DMS 273 (cell line): ENCODE results near the gene GASK1B.

Experiments used
- DNase-seq: peaks from one replicate; lab custom pipeline; 2025; ENCODE audit not compliant: unreplicated experiment; lab: John Stamatoyannopoulos, UW

Gene GASK1B

DNA sequence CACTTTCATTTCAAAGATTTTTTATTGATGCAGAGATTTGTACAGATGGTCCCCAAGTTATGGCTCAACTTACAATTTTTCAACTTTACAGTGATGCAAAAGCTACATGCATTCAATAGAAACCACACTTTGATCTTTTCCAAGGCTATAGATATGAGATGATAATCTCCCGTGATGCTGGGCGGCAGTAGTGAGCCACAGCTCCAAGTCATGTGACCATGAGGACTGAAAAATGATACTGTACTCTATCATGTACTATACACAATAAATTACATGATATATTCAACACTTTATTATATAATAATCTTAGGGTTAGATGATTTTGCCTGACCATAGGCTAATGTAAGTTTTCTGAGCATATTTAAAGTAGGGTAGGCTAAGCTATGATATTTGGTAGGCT lies 14.0 kb upstream of the GASK1B start:
- no peak for DNase-seq

DNA sequence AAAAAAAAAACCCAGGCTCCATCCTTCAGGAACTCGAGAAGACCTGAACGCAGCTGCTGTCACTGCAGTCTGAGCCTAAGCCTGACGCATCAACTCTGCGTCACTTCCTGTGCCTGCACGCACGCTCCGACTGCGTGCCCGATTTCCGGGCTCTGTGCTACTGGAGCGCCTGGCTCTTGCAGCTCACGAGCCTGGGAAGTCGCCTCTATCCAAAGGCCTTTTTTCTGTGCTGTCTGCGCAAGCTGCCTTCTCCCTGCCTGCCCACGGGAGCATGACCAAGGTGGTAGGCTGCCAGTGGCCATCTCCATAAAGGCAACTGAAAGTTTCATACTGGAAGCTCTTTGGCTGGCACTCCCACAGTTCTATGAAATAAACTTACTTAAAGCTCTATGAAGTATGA lies 9.9 kb upstream of the GASK1B start:
- no peak for DNase-seq

DNA sequence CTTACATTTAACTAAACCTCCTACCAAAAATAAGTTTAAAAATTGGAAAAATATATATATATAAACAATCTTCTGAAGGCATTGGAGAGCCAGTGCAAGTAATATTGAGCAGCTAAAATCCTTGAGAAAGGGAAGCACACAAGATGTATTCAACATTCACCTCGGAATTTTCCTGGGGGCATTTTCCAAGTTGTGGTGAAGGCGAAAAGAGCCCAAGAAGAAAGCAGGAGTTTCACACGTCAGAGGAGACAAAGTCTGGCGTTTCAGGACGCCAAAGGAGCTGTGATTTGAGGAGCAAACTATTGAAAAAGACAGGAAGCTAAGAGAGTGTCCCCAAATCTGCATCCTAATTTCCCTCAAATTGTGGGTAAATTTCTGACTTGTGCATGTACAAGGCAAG lies 9.1 kb upstream of the GASK1B start:
- DNase-seq, result no peak

DNA sequence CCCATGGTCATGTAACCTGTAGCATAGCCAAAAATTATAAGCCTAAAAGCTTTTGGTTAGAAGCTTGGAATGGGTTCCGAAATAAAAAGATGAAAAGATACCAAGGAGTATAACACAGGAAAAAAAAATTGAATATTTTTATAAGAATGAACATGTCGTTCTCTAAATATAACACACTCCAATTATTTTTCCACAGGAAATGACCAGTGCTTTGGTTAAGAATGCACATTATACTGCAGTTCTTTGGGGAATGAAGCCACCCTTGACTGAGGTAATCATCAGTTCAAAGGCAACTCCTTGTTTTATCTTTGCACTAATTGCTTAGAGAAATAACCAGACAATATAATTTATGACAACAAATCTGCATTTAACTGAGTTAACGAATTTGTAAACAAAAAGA lies 6.6 kb upstream of the GASK1B start:
- DNase-seq, result no peak

DNA sequence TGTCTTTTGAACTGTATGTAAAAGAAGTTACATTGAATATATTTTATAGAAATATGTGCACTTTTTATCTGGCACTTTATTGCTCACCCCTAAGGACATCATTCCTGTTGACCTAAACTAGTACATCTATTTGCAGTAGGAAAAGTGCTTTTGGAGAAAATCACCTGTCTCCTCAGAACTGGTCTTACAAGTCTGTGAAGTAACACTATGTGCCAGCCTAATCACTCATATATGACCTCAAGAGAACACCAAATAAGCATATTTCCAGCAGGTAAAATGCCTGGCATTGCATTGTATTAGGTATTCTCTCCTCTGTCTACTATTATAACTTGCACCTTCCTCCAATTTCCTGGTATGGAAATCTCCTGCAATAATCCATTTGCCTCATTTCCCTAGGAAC lies 4.0 kb upstream of the GASK1B start:
- no peak for DNase-seq

DNA sequence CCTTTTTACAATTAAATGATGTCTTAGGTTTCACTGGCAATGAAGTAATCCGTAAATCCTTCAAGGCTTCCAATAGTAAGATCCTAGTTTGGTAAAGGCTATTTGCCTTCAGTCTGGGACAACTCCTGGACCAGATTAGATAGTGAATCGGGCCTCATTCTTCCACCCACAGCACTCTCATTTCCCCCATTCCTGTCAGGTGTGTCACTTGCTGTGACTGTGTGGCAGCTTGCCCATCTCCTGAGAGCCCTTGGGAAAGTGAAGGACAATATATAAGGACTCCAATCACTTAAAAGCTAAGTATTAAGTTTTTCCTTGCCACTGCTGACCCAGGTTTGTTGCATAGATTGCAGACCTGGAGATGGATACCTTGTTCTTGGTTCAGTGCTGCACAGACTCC lies 3.3 kb upstream of the GASK1B start:
- no peak for DNase-seq

DNA sequence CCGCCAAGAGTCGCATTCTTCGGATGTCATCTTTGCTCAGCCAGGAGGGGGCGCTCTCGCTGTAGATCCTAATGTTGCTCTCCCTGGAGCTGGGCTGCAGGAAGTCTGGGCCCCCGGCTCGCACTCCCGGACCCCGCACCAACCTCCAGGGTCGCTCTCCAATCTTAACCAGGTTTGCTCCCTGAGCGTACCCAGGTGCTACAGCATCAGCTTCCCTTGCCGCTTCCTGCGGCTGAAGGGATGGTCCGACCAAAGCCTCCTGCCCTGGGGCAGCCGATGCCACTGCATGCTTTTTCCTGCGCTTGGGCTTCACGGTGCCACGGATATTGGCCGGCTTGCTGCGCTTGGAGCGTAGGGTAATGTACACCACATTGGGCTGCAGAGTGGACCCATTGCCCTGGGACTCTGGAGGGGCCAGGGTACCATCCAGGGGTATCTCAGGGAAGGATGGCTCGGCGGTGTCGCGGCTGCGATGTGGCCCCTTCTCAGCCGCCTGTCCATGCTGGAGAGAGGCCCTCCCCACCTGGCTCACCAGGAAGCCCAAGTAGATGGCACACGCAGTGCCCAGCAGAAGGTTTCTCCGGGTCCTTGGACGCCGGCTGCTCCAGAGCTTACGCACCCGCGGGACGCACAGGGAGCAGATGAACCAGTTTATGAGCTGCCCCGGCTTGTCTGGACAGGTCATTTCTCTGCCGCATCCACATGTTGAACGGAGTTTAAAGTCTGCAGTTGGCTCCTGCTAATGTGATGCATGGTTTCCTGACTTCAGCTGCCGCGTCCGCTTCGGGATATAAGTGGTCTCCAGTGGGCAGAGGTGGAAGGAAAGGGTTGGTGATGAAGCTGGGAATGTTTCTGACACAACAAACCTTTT lies 1.9 kb downstream of the GASK1B start:
- DNase-seq, result peak; percentile 51

DNA sequence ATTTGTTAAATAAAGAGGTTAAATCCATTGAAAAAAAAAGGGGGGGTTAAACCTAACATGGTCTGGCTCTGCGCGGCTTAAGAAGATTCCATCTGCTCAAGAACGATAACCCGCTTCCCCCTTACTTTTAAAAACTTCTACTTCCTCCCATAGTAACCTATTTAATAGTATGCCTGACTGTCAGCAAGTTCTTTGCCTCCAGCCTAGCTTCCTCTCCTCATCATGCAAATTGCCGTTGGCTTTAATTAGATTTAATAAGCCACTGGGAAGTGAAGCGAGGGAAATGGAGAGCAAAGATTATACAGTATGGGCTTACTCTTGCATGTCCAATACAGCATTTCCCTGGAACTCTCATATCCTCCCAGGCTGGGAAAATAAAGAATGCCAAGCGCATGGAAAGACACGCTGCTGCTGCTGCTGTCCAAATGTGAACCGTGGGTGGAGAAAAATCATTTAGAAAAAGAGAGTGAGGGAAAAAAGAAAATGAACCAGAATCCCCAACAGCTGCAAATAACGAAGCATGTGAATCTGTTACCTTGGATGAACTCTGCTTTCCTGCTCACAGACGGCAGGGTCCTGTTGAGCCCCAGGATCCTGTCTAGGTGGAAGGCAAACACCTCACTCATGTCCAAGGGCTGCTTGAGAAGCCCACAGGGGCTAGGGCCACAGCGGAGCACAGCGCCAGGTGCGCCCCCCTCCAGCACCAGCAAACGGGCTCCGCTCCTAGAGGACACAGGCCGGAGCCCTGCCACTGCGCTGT lies 2.7 kb downstream of the GASK1B start:
- peak; percentile 45 for DNase-seq

DNA sequence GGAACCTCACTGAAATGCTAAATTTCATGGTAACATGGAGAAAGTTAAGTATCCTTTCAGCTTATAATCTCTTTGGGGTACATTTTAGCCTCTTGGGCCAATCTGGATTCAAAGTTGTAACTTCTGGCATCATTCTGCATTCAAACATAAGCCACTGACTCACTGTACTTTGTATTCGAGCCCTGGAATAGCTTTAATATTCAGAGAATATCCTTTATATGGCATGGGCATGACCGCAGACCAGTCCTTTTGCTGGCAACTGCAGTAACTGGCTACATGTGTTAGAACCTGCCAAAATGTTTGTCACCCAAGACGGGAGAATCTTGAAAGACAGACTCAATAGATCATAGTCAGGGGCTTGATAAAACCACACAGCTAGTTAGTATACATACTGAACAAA lies 3.3 kb downstream of the GASK1B start:
- no peak for DNase-seq

DNA sequence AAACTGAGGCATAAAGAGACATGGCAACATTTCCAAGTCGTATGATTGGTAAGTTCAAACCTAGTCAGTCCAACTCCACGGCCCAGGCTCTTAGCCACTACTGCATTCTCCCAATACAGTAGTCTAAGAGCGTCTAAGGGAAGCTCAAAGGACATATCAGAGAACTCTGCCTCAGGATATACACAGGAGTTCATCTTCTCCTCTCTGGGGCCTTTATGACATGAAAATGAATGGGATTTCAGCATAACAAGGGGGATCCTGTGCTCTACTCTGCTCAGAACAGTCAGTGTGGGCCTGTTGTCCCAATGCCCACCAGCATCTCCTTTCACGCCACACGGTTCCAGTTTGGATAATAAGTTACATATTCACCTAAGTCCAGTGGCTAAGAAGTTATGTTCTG lies 4.2 kb downstream of the GASK1B start:
- no peak for DNase-seq

DNA sequence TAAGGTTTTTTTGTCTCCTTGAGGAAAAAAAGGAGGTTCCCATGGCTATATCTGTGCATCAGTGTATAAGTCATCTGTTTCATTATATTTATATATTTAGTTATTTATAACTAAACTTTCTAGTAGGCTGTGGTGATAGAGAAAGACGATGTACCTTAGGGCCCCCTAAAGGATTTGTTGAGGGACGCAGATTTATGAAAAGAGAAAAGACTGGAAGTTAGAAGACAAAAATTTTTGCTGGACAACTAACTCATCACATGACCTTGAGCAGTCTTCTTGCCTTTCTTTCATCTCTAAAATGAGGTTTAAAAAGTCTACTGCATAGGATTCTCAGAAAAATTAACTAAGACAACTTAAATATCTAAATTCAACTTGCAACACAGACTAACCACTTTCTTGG lies 6.1 kb downstream of the GASK1B start:
- no peak for DNase-seq

DNA sequence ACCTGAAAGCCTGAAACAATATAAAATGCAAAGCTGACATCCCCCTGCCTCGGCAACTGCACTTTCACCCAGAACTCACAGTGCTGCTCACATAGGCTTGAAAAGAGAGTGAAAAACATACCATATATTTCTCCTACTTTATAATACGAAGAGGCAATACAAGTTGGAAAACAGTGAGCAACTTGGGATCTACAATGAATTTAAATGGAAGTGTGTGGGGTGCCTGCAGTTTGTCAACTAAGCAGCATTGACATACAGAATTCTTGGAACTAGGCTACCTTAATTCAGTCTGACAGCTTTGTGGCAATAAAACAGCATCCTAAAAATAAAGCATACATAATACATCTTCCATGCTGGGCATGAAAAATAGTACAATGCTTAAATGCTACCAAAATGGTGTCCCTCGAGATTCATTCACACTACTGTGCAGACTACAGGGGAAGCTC lies 8.0 kb downstream of the GASK1B start:
- no peak for DNase-seq

DNA sequence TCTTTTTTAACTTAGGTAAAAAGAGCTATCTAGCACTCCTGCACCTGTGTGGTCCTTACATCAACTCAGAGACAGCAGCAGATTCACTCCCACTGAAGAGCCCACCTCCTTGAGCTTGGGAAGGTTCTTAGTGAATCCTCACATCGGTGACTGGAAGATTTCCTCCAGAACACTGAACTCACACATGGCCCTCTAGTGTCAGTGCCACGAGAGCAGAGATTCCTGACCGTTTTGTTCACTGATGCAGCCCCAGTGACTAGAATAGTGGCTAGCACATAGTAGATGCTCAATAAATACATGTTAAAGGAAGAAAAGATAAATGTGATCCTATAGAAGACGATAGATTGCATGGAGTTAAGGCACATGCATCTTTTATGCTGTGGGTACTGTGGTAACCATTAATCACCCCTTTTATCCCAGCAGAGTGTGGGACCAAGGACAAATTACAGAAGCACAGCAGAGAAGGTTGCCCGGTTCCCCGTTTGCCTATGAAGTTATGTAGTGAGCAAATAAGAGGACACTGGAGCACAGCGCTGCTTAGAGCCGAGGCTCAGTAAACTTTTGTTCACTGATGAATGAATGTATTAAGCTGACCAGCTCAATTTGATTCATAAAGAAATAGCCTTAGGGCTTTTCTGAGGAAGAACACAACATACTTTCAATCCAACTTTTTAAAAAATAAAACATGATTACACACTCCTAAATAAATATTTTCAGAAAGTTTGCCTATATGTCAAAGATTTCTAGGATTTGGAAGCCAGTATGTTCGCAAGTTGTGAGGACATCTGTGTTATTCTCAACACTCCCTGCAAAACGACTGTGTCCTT lies 8.7 kb downstream of the GASK1B start:
- DNase-seq, result no peak

DNA sequence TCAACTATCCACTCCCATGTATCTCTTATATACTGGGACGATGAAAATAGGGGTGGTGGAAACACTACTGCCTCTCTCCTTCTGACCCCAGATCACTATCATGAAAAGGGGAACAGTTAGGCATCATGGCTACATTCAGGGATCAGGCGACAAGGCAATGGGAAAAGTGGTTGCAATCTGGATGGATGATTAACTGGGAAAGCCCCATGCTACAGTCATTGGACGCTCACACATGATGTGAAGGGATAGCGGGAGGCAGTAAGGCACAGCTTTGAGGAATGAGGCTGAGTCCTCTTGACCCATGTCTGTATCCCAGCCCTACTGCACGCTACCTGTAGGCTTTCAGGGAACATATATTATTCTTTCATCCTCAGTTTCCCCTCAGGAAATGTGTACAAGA lies 10.2 kb downstream of the GASK1B start:
- DNase-seq, result no peak

DNA sequence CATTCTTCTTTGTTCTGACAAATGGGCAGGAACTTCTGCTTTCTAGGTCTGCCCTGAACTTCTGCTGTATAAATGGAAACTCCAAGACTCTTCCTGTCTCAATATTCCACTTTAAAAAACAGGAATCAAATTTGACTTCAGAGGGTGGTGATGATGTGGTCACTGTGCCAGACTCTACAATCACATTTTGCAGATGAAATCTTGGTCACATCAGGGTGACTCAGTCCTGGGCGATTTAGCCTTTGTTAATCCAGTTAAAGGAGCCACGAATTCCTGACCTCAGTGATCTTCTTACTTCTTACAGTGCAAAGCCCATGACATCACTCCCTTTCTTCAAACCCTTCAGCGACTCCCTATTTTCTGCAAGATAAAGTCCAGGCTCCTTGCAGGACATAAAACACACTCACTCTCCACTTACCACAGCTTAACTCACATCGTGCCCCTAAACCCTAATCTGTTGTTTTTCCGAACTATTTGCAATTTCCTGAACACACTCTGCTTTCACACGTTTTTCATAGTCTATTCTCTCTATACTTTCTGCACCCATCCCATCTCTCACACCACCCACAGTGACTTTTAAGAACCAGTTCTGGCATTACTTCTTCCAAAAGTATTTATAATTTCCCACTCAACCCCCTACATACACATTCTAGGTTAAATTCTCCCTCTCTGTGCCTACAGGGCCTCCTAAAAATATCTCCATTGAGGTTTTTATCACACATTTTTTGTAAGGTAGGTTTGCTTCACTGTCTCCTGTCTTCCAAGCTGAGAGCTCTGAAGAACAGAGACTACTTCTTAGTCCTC lies 11.1 kb downstream of the GASK1B start:
- no peak for DNase-seq

DNA sequence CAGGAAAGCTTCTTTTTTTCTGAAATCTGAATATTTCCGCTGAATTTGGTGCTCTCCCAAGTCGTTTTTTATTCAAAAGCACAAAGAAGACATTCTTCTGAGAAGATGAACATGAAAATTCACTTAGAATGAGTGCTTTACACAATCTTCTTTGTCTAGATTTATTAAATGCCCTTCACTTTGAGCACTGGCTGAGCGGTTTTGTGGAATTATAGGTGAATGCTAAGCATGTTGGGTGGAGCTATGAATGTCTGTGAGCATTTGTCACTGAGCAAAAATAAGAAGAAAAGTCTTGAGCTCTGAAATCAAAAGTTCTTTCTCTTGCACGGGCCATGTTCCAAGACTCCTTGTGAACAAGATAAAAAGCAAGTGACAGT lies 13.1 kb downstream of the GASK1B start:
- no peak for DNase-seq

DNA sequence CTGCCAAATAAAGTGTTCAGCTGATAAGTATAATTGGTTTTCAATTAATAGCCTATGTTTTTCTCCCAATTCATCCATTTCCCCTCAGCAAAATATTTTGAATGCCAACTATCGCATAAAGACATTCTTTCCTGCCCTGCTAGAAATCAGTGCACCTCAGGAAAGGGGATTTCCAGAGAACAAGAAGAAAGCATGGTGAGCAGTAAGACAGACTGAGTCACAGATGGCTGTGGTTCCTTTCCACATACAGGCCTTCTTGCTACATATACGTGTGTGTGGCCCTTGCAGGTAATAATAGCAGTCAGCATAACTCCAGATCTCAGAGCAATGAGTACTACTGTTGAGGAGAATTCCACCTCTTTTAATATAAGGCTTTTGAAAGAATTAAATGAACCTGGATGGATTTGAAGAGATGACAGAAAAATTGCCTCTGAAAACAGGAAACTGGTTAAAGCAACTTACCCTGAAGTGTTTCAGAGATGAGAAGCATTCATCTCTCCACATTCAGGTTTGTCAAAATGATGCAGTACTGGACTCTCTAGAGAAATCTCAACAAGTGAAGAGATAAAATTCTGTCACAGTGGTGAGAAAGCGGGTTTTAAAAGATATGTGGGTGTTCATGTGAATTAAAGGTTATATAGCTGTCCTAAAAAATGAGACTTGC lies 13.6 kb downstream of the GASK1B start:
- DNase-seq, result no peak

DNA sequence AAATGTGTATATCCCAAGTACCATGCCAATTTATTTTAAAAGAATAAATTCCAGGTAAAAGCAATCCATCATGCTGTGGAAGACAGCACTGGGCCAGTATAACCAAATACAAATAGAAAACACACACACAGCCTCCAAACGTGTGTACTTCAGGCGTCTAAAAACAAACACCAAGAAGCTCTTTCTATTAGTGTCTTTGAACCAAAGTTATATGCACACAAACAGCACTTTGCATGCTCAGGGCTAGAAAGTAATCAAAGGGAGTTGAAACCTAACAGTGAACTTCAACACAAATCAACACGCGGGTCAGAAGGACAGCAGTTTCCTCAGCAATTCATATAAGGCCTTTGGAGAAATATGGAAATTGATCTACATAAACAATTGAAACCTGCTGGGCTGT lies 15.4 kb downstream of the GASK1B start:
- no peak for DNase-seq

DNA sequence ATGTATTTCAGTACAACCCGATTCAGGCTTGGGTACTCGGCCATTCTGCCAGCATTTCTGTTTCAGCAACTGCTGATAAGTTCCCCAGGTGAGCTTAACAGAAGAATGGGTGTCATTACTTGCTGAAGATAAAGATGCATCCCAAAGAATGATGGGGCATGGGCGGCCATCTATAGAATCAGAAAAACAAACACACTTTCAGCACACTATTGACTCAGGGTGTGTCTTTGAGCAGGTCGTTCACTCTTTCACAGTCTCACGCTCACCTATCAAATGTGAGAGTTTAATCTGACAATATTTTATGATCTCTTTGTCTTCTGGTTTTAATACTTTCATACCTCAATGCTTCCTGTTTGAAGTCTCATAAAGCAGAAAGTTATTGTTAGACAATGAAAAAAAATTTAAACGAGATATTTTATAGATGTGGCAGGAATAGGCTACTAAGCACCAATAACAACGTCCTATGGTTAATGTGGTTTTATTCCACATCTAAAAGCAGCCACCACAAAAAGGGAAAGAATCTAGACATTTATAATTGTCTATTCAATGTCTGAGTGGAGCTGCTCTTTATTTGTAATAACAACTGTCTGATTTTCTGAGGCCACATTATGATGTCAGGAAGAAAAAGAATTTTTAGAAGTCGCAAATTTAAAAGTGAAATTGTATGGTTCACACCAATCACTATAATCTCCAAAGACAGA lies 17.0 kb downstream of the GASK1B start:
- no peak for DNase-seq

DNA sequence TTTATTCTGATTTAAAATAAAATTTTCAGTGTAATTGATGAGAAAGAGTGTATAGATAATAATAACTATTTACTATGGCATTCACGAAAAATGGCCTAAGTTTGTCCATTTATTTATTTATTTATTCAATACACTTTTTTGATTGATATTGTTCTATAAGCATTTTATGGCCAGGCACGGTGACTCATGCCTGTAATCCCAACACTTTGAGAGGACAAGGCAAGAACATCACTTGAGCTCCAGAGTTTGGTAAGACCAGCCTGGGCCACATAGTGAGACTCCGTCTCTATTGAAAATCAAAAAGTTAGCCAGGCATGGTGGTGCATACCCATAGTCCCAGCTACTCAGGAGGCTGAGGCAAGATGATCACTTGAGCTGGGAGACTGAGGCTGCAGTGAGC lies 25.7 kb downstream of the GASK1B start:
- no peak for DNase-seq
